GM18858 (cell line): Measurements from ENCODE around the gene POLG2.
"Not testable (repeated sequence)": the region's sequence is repeated elsewhere in the genome, so short reads cannot be mapped to it uniquely, and the experiment has no call there.

Experiments used
- ATAC-seq: cut with Tn5 transposase; IDR thresholded peaks from one replicate; pipeline ENCODE4 v1.9.1; 2021; ENCODE audit not compliant: unreplicated experiment

POLG2 gene

GRCh38 chr17:64443086-64443760 is 53.6 kb downstream of the POLG2 start:
- ATAC-seq: no peak

GRCh38 chr17:64442541-64442971 is 54.3 kb downstream of the POLG2 start:
- ATAC-seq: no peak

GRCh38 chr17:64441772-64442540 is 54.9 kb downstream of the POLG2 start:
- ATAC-seq: no peak

GRCh38 chr17:64439956-64440355 is 56.9 kb downstream of the POLG2 start:
- ATAC-seq: no peak

- not testable (repeated sequence) for ATAC-seq
Observed at GRCh38 chr17:64439521-64439920, 57.3 kb downstream of the POLG2 start.

- no peak for ATAC-seq
Observed at GRCh38 chr17:64437944-64438525, 58.8 kb downstream of the POLG2 start.

- ATAC-seq: no peak
Observed at GRCh38 chr17:64431534-64431933, 65.3 kb downstream of the POLG2 start.

- not testable (repeated sequence) for ATAC-seq
Observed at GRCh38 chr17:64430036-64430435, 66.8 kb downstream of the POLG2 start.

- no peak for ATAC-seq
Observed at GRCh38 chr17:64428406-64428805, 68.4 kb downstream of the POLG2 start.
